Liver (tissue), 9 donors: ENCODE data around the gene C2orf76. TPM values are rescaled to one million over a fixed set of nuclear protein-coding genes. Genes with fewer than 3 reads are reported as not detected.

ENCODE experiments used
- DNase-seq: peaks from one replicate; pipeline ENCODE4 v3.0.0-alpha.2; 2017; ENCODE audit warnings: low spot score
- H3K27ac ChIP-seq, 2 donors: one replicate each; pipeline ENCODE4 v1.7.0; 2013; ENCODE audit warnings: inconsistent platforms in 2 of 2, low read length in 2 of 2, control low read depth in 1 of 2, low read depth in 1 of 2, mild to moderate bottlenecking in 1 of 2
- H3K27me3 ChIP-seq, 4 donors: one replicate each; pipeline versions ENCODE4 v1.6.1 to v1.7.0; 2013; ENCODE audit warnings: low read length in 3 of 4, inconsistent platforms in 1 of 4, mild to moderate bottlenecking in 1 of 4, moderate library complexity in 1 of 4; ENCODE audit not compliant: control insufficient read depth in 4 of 4, insufficient read depth in 4 of 4
- H3K36me3 ChIP-seq, 4 donors: one replicate each; pipeline versions ENCODE4 v1.6.1 to v1.7.0; 2013; ENCODE audit warnings: low read length in 3 of 4, mild to moderate bottlenecking in 3 of 4, low read depth in 1 of 4, moderate library complexity in 1 of 4; ENCODE audit not compliant: control insufficient read depth in 4 of 4, insufficient read depth in 3 of 4
- H3K4me1 ChIP-seq, 4 donors: one replicate each; pipeline versions ENCODE4 v1.6.1 to v1.7.0; 2013; ENCODE audit warnings: low read length in 3 of 4, mild to moderate bottlenecking in 3 of 4, moderate library complexity in 1 of 4; ENCODE audit not compliant: control insufficient read depth in 4 of 4, insufficient read depth in 4 of 4
- H3K4me3 ChIP-seq, 3 donors: one replicate each; pipeline versions ENCODE4 v1.6.1 to v1.7.0; 2013; ENCODE audit warnings: low read length in 3 of 3, control low read depth in 1 of 3, low read depth in 1 of 3, mild to moderate bottlenecking in 1 of 3
- H3K9ac ChIP-seq, 2 donors: one replicate each; pipeline ENCODE4 v1.7.0; 2013; ENCODE audit warnings: low read length in 2 of 2, mild to moderate bottlenecking in 2 of 2, moderate library complexity in 2 of 2, control low read depth in 1 of 2, low read depth in 1 of 2
- H3K9me3 ChIP-seq, 4 donors: one replicate each; pipeline versions ENCODE4 v1.6.1 to v1.7.0; 2013; ENCODE audit warnings: low read length in 3 of 4; ENCODE audit not compliant: control insufficient read depth in 4 of 4
- ATF3 ChIP-seq: IDR thresholded peaks from 2 replicates; pipeline ENCODE4 v1.6.1; 2016; ENCODE audit warnings: antibody characterized with exemption
- CTCF ChIP-seq: fragments of 150-350 bp; IDR thresholded peaks from 2 replicates; pipeline ENCODE4 v1.5.1; 2017; ENCODE audit warnings: improper control_type of control experiment, low read depth, low read length; ENCODE audit not compliant: missing input control
- EGR1 ChIP-seq, 2 donors: IDR thresholded peaks; 2 replicates each; pipeline ENCODE4 v1.6.1; 2016 to 2018; ENCODE audit warnings: antibody characterized with exemption in 2 of 2, low read depth in 2 of 2
- FOXA1 ChIP-seq: IDR thresholded peaks from 2 replicates; pipeline ENCODE4 v1.6.1; 2016; ENCODE audit warnings: antibody characterized with exemption
- FOXA2 ChIP-seq: IDR thresholded peaks from 2 replicates; pipeline ENCODE4 v1.6.1; 2016; ENCODE audit warnings: antibody characterized with exemption
- GABPA ChIP-seq, 2 donors: IDR thresholded peaks in 1 of 2; conservative IDR thresholded peaks in 1 of 2; 2 replicates each; pipeline ENCODE4 v1.6.1; 2016; ENCODE audit warnings: antibody characterized with exemption in 2 of 2, mild to moderate bottlenecking in 1 of 2, moderate library complexity in 1 of 2
- HNF4A ChIP-seq, 2 donors: conservative IDR thresholded peaks; 2 replicates each; pipeline ENCODE4 v1.6.1; 2016; ENCODE audit warnings: antibody characterized with exemption in 2 of 2, mild to moderate bottlenecking in 2 of 2
- HNF4G ChIP-seq: IDR thresholded peaks from 2 replicates; pipeline ENCODE4 v1.6.1; 2016; ENCODE audit warnings: antibody characterized with exemption
- JUND ChIP-seq, 2 donors: IDR thresholded peaks; 2 replicates each; pipeline ENCODE4 v1.6.1; 2016; ENCODE audit warnings: antibody characterized with exemption in 2 of 2
- MAX ChIP-seq: IDR thresholded peaks from 2 replicates; pipeline ENCODE4 v1.6.1; 2016; ENCODE audit warnings: antibody characterized with exemption
- NR2F2 ChIP-seq: IDR thresholded peaks from 2 replicates; pipeline ENCODE4 v1.6.1; 2016; ENCODE audit warnings: antibody characterized with exemption
- RAD21 ChIP-seq, 2 donors: IDR thresholded peaks; 2 replicates each; pipeline ENCODE4 v1.6.1; 2016; ENCODE audit warnings: antibody characterized with exemption in 2 of 2, mild to moderate bottlenecking in 2 of 2
- REST ChIP-seq: IDR thresholded peaks from 2 replicates; pipeline ENCODE4 v1.6.1; 2016; ENCODE audit warnings: antibody characterized with exemption, mild to moderate bottlenecking
- RXRA ChIP-seq, 2 donors: IDR thresholded peaks; 2 replicates each; pipeline ENCODE4 v1.6.1; 2017 to 2018; ENCODE audit warnings: antibody characterized with exemption in 2 of 2, mild to moderate bottlenecking in 1 of 2
- TAF1 ChIP-seq: conservative IDR thresholded peaks from 2 replicates; pipeline ENCODE4 v1.6.1; 2016; ENCODE audit warnings: antibody characterized with exemption, mild to moderate bottlenecking
- YY1 ChIP-seq: IDR thresholded peaks from 2 replicates; pipeline ENCODE4 v1.6.1; 2016; ENCODE audit warnings: antibody characterized with exemption, mild to moderate bottlenecking
- ZBTB33 ChIP-seq: IDR thresholded peaks from 2 replicates; pipeline ENCODE4 v1.6.1; 2016; ENCODE audit warnings: antibody characterized with exemption
- WGBS: extraction: QIAGEN DNeasy Blood & Tissue Kit; methylation state at CpG from one replicate; pipeline ENCODE4 v1.1.7; 2013; 5-methylcytosine and 5-hydroxymethylcytosine counted together
- polyA plus RNA-seq, 2 donors: library from polyadenylated mRNA; stranded (reverse) in 1 of 2; unstranded in 1 of 2; fragments of 200-250 nt in 1 of 2; fragments of >200 nt in 1 of 2; fragmentation: Nextera tagmentation in 1 of 2; extraction: Ambion mirVana in 1 of 2; gene quantifications; one replicate each; pipeline versions ENCODE4 v1.2.1 to v1.2.3, GENCODE V29; 2013 to 2015
- total RNA-seq, 2 donors: library from RNA; depleted of rRNA; stranded (reverse); fragments of >200 nt; gene quantifications; one replicate each; pipeline ENCODE4 v1.2.3, GENCODE V29; 2014
- donor health status: healthy.
- donor health status: healthy.
- donor health status: healthy.
- donor health status: healthy.
- donor health status: healthy.

The C2orf76 gene
- total and polyA plus RNA-seq, 4 donors = 2.7 to 6.3 (median 4.6) TPM

GRCh38 chr2:119385466-119385865 is 18.8 kb upstream of the C2orf76 start:
- DNase-seq = no peak
- Histone ChIP-seq H3K9me3 (no peaks in the 10 kb centered on the region), H3K4me1 (peaks cover 0 to 17% (median 11%) of the 10 kb centered on the region in 4 donors), H3K27me3 (no peaks in the 10 kb centered on the region), H3K4me3 (no peak overlapping the region), H3K27ac (no peak overlapping the region), H3K9ac (no peak overlapping the region), H3K36me3 (no peaks in the 10 kb centered on the region)
- TF ChIP-seq NR2F2 (no peak), HNF4A (conservative IDR thresholded peaks at IDR 0.05) (peak in 1 of 2 donors; percentile 25)
- 77% methylated on average over 3 of the region's 3 CpGs for WGBS

- TF ChIP-seq HNF4G (no peak), ZBTB33 (no peak), ATF3 (no peak), CTCF (no peak), HNF4A (conservative IDR thresholded peaks at IDR 0.05) (no peak), JUND (IDR thresholded peaks at IDR 0.05) (no peak), NR2F2 (no peak), EGR1 (IDR thresholded peaks at IDR 0.05; ENCODE audit: low read depth in 2 of 2) (no peak), RXRA (IDR thresholded peaks at IDR 0.05) (no peak), GABPA (IDR thresholded peaks at IDR 0.05 in 1 of 2, conservative IDR thresholded peaks at IDR 0.05 in 1 of 2) (no peak), RAD21 (IDR thresholded peaks at IDR 0.05) (no peak)
- 88% methylated on average over 4 of the region's 4 CpGs for WGBS
Measured at GRCh38 chr2:119384971-119385370, 18.3 kb upstream of the C2orf76 start.

GRCh38 chr2:119383410-119384140 is 16.9 kb upstream of the C2orf76 start:
- no peak for DNase-seq
- Histone ChIP-seq H3K4me3 (no peak overlapping the region), H3K36me3 (no peaks in the 10 kb centered on the region), H3K27ac (no peak overlapping the region), H3K9ac (no peak overlapping the region), H3K4me1 (peaks cover 0 to 8% (median 4%) of the 10 kb centered on the region in 4 donors), H3K27me3 (no peaks in the 10 kb centered on the region), H3K9me3 (no peaks in the 10 kb centered on the region)
- 90% methylated on average over 6 of the region's 6 CpGs for whole genome bisulfite sequencing
- TF ChIP-seq CTCF = no peak
- TF ChIP-seq REST = no peak
- TF ChIP-seq TAF1 = no peak
- no peak for TF ChIP-seq GABPA (IDR thresholded peaks at IDR 0.05 in 1 of 2, conservative IDR thresholded peaks at IDR 0.05 in 1 of 2)
- TF ChIP-seq FOXA1 = no peak
- no peak for TF ChIP-seq FOXA2
- no peak for TF ChIP-seq MAX
- TF ChIP-seq RXRA (IDR thresholded peaks at IDR 0.05) = no peak
- TF ChIP-seq YY1 = no peak
- TF ChIP-seq RAD21 (IDR thresholded peaks at IDR 0.05) = no peak
- no peak for TF ChIP-seq HNF4G
- no peak for TF ChIP-seq HNF4A (conservative IDR thresholded peaks at IDR 0.05)

More at GRCh38 chr2:119384971-119385370, 18.3 kb upstream of the C2orf76 start:
- H3K9me3 ChIP-seq = no peaks in the 10 kb centered on the region
- no peak overlapping the region for H3K9ac ChIP-seq
- H3K4me1 ChIP-seq = peaks cover 0 to 17% (median 10%) of the 10 kb centered on the region in 4 donors
- no peak overlapping the region for H3K4me3 ChIP-seq
- no peaks in the 10 kb centered on the region for H3K27me3 ChIP-seq
- H3K36me3 ChIP-seq = no peaks in the 10 kb centered on the region
- H3K27ac ChIP-seq = no peak overlapping the region
- no peak for DNase-seq
